Endothelial cell of umbilical vein (primary cell): ENCODE results near the gene CYP2A6. TPM values are rescaled to one million over a fixed set of nuclear protein-coding genes. Genes with fewer than 3 reads are reported as not detected.

ENCODE experiments used
- BruUV-seq: library from RNA; stranded (reverse); fragments of 400-500 nt; replicated peaks from 2 replicates; lab custom pipeline; 2021; lab: Mats Ljungman, UMichigan
- CTCF ChIA-PET: fragments of 300-600, 350-600 bp; sonication (Branson Sonifier 250); formaldehyde crosslinking; loops from one replicate; lab custom pipeline; 2021; ENCODE audit warnings: antibody characterized with exemption, inconsistent platforms; lab: Charles Lee
- POLR2A ChIA-PET: fragments of 300-600, 350-600 bp; sonication (Branson Sonifier 250); formaldehyde crosslinking; loops from one replicate; lab custom pipeline; 2021; ENCODE audit warnings: antibody characterized with exemption, inconsistent platforms; lab: Charles Lee
- DNase-seq: peaks from one replicate; pipeline ENCODE4 v3.0.0-alpha.2; 2011; ENCODE audit warnings: low read depth, low spot score
- FAIRE-seq: peaks from 2 replicates; lab custom pipeline; 2011; peaks lifted over from hg19 to GRCh38; lab: Jason Lieb, UNC
- H2AFZ ChIP-seq: 2 replicates; pipeline ENCODE4 v1.6.0; 2012; ENCODE audit warnings: low read depth, low read length, control low read depth, inconsistent platforms
- H3K27ac ChIP-seq: 2 replicates; pipeline ENCODE4 v1.5.1; 2011; ENCODE audit warnings: low read depth, mild to moderate bottlenecking, control low read depth, low read length, moderate library complexity; ENCODE audit not compliant: insufficient read depth
- H3K27me3 ChIP-seq, 2 experiments: 2 replicates each; pipeline versions ENCODE4 v1.6.0 to v1.6.1; 2011; ENCODE audit warnings: low read length in 2 of 2, mixed read lengths in 1 of 2; ENCODE audit not compliant: control insufficient read depth in 2 of 2, insufficient read depth in 2 of 2
- H3K36me3 ChIP-seq, 2 experiments: 2 replicates in 1 of 2; 3 replicates in 1 of 2; pipeline ENCODE4 v1.5.1; 2011; ENCODE audit warnings: low read length in 2 of 2, mild to moderate bottlenecking in 1 of 2, moderate library complexity in 1 of 2; ENCODE audit not compliant: control insufficient read depth in 2 of 2, insufficient read depth in 2 of 2; ENCODE audit errors: extremely low read depth in 1 of 2
- H3K4me1 ChIP-seq: 3 replicates; pipeline ENCODE4 v1.5.1; 2011; ENCODE audit warnings: mild to moderate bottlenecking, low read length; ENCODE audit not compliant: control insufficient read depth, insufficient read depth; ENCODE audit errors: extremely low read depth
- H3K4me2 ChIP-seq: 2 replicates; pipeline ENCODE4 v1.6.1; 2011; ENCODE audit warnings: low read length, control low read depth, mixed read lengths; ENCODE audit not compliant: insufficient read depth
- H3K4me3 ChIP-seq, 3 experiments: fragments of 200-600 bp in 1 of 3; sonication (generic), shearing (Covaris generic) in 1 of 3; replicated peaks in 1 of 3; 2 replicates each; pipeline ENCODE4 v1.5.1; 2011 to 2016; ENCODE audit warnings: control low read depth in 3 of 3, low read length in 3 of 3, mild to moderate bottlenecking in 2 of 3, inconsistent platforms in 1 of 3, low read depth in 1 of 3, moderate library complexity in 1 of 3; ENCODE audit not compliant: insufficient read depth in 1 of 3
- H3K79me2 ChIP-seq: 2 replicates; pipeline ENCODE4 v1.6.0; 2012; ENCODE audit warnings: low read length, inconsistent platforms; ENCODE audit not compliant: control insufficient read depth, insufficient read depth
- H3K9ac ChIP-seq: replicated peaks from 2 replicates; pipeline ENCODE3; 2011; ENCODE audit warnings: low read length, control low read depth; ENCODE audit not compliant: insufficient read depth; ENCODE audit errors: extremely low read depth
- H3K9me1 ChIP-seq: replicated peaks from 3 replicates; pipeline ENCODE4 v1.6.0; 2011; ENCODE audit warnings: mild to moderate bottlenecking, low read length; ENCODE audit not compliant: control insufficient read depth, insufficient read depth; ENCODE audit errors: extremely low read depth
- H3K9me3 ChIP-seq: replicated peaks from 2 replicates; pipeline ENCODE4 v1.5.1; 2012; ENCODE audit warnings: low read length, inconsistent platforms; ENCODE audit not compliant: control insufficient read depth, insufficient read depth
- H4K20me1 ChIP-seq: replicated peaks from 2 replicates; pipeline ENCODE3; 2011; ENCODE audit warnings: mild to moderate bottlenecking, low read length; ENCODE audit not compliant: control insufficient read depth, insufficient read depth; ENCODE audit errors: extremely low read depth
- CTCF ChIP-seq, 2 donors: IDR thresholded peaks; 1 replicate in 1 of 2; 2 replicates in 1 of 2; pipeline ENCODE4 v1.5.1; 2011; ENCODE audit warnings: low read length in 2 of 2, mild to moderate bottlenecking in 2 of 2, moderate library complexity in 2 of 2, control low read depth in 1 of 2, inconsistent platforms in 1 of 2, low read depth in 1 of 2; ENCODE audit not compliant: insufficient read depth in 1 of 2; ENCODE audit errors: extremely low read depth in 1 of 2
- EZH2 ChIP-seq: IDR thresholded peaks from 2 replicates; pipeline ENCODE4 v1.6.1; 2012; ENCODE audit warnings: borderline replicate concordance, low read depth, mild to moderate bottlenecking, moderate library complexity, low read length, inconsistent platforms; ENCODE audit not compliant: severe bottlenecking
- FOS ChIP-seq: IDR thresholded peaks from 2 replicates; pipeline ENCODE4 v1.6.1; 2011; ENCODE audit warnings: mild to moderate bottlenecking, low read length, moderate library complexity, borderline replicate concordance; ENCODE audit not compliant: insufficient read depth
- GATA2 ChIP-seq: IDR thresholded peaks from 2 replicates; pipeline ENCODE4 v1.7.0; 2011; ENCODE audit warnings: low read depth, mild to moderate bottlenecking, moderate library complexity, mixed read lengths, low read length; ENCODE audit not compliant: insufficient read length, insufficient read depth
- JUN ChIP-seq: IDR thresholded peaks from 2 replicates; pipeline ENCODE4 v1.6.1; 2011; ENCODE audit warnings: borderline replicate concordance, low read depth; ENCODE audit not compliant: insufficient read length, insufficient read depth
- MAX ChIP-seq: IDR thresholded peaks from 2 replicates; pipeline ENCODE4 v1.6.1; 2011; ENCODE audit not compliant: insufficient read depth, insufficient read length
- MYC ChIP-seq: IDR thresholded peaks from one replicate; pipeline ENCODE4 v1.6.1; 2011; ENCODE audit warnings: mild to moderate bottlenecking, low read depth, low read length
- POLR2A ChIP-seq: IDR thresholded peaks from 2 replicates; pipeline ENCODE4 v1.6.1; 2012; ENCODE audit warnings: low read depth, mild to moderate bottlenecking, control low read depth, low read length
- POLR2AphosphoS5 ChIP-seq: IDR thresholded peaks from 2 replicates; pipeline ENCODE4 v1.6.1; 2012; ENCODE audit warnings: low read depth, mild to moderate bottlenecking, control low read depth, low read length, moderate library complexity; ENCODE audit not compliant: insufficient read depth
- dilution Hi-C: fragments of 300-500 bp; cut with MboI; formaldehyde crosslinking; loops from one replicate; pipeline ENCODE4 v1.15.0; 2019; ENCODE audit warnings: low sequenced_read_pairs; ENCODE audit not compliant: extremely low pct_ligation_motif_present
- intact Hi-C: fragments of 100-400 bp; cut with micrococcal nuclease; formaldehyde crosslinking; loops from one replicate; pipeline ENCODE4 v1.10.0; 2022
- polyA plus RNA-seq, 4 experiments: library from polyadenylated mRNA; depleted of rRNA in 3 of 4; stranded (reverse) in 3 of 4; unstranded in 1 of 4; fragments of >200 nt; gene quantifications; 2 replicates each; pipeline versions ENCODE4 v1.2.1 to v1.2.3, GENCODE V29; 2011 to 2012; ENCODE audit warnings: missing spikeins in 1 of 4
- total RNA-seq: library from RNA; stranded (reverse); gene quantifications from 2 replicates; pipeline ENCODE4 v1.2.3, GENCODE V29; 2021

Gene CYP2A6
- total and polyA plus RNA-seq, 2 donors (not counting 3 experiments of a cell fraction or from before 2014, with no cell fraction given), result not detected

- no peak overlapping the region for H2AFZ ChIP-seq
- H3K4me3 ChIP-seq, result peak overlapping the region; percentile 71 to 86 (median 76)
- peaks cover 0 to 22% of the 10 kb centered on the region in 2 experiments for H3K36me3 ChIP-seq
- H3K79me2 ChIP-seq, result peaks cover 60% of the 10 kb centered on the region
- BruUV-seq, result no TSS peak
- no peaks in the 10 kb centered on the region for H3K9me3 ChIP-seq
- no peaks in the 10 kb centered on the region for H4K20me1 ChIP-seq
- ChIA-PET CTCF (interaction anchor here (0.6 kb wide), 1 partner anchor 27 kb away, joined by 3 read pairs; no protein-coding TSS in a partner anchor), POLR2A (interaction anchor here (4.5 kb wide), 1 partner anchor 22 kb away, joined by 23 read pairs; the partner anchor contains the start of gene RAB4B)
- H3K4me2 ChIP-seq, result peak overlapping the region; percentile 81
- H3K27ac ChIP-seq, result peak overlapping the region; percentile 13
- peaks cover 63% of the 10 kb centered on the region for H3K4me1 ChIP-seq
- DNase-seq (no peak), FAIRE-seq (no peak)
- no peaks in the 10 kb centered on the region for H3K9me1 ChIP-seq
- H3K9ac ChIP-seq, result peak overlapping the region; percentile 61
- H3K27me3 ChIP-seq, result no peaks in the 10 kb centered on the region
- intact Hi-C loops, result loop anchor here (10.0 kb wide), 1 partner anchor 356 kb away; the partner anchor contains the start of gene SERTAD3
- no peak for TF ChIP-seq MAX
- no peak for TF ChIP-seq POLR2A
- no peak for TF ChIP-seq CTCF (IDR thresholded peaks at IDR 0.05; ENCODE audit: extremely low read depth in 1 of 2, insufficient read depth in 1 of 2, low read depth in 1 of 2, low read length in 2 of 2)
- TF ChIP-seq FOS, result no peak
- no peak for TF ChIP-seq GATA2
- TF ChIP-seq EZH2, result no peak
- TF ChIP-seq POLR2AphosphoS5, result no peak
- TF ChIP-seq JUN, result no peak
- no peak for TF ChIP-seq MYC
- dilution Hi-C loops, result no loop called here
Observed at GRCh38 chr19:40800339-40800996, 49.8 kb downstream of the CYP2A6 start.
